GM21717 (cell line): ENCODE data around the gene TRIM61.
"Not testable (repeated sequence)": the region's sequence is repeated elsewhere in the genome, so short reads cannot be mapped to it uniquely, and the experiment has no call there.

Experiments
- ATAC-seq: cut with Tn5 transposase; IDR thresholded peaks from one replicate; pipeline ENCODE4 v1.9.1; 2021; ENCODE audit warnings: mild to moderate bottlenecking, moderate library complexity; ENCODE audit not compliant: unreplicated experiment

TRIM61 gene

GRCh38 chr4:164959421-164959820, 18.0 kb downstream of the TRIM61 start:
- not testable (repeated sequence) for ATAC-seq

GRCh38 chr4:164956766-164957643, 20.5 kb downstream of the TRIM61 start:
- peak; percentile 100 for ATAC-seq

- ATAC-seq: no peak
Observed at GRCh38 chr4:164955107-164955805, 22.2 kb downstream of the TRIM61 start.

- ATAC-seq: no peak
Observed at GRCh38 chr4:164952551-164952950, 24.9 kb downstream of the TRIM61 start.

GRCh38 chr4:164949448-164950143, 27.9 kb downstream of the TRIM61 start:
- no peak for ATAC-seq

- no peak for ATAC-seq
Observed at GRCh38 chr4:164948975-164949374, 28.5 kb downstream of the TRIM61 start.

- not testable (repeated sequence) for ATAC-seq
Observed at GRCh38 chr4:164948006-164948405, 29.5 kb downstream of the TRIM61 start.

- no peak for ATAC-seq
Observed at GRCh38 chr4:164946810-164947209, 30.6 kb downstream of the TRIM61 start.

- no peak for ATAC-seq
Observed at GRCh38 chr4:164945146-164945545, 32.3 kb downstream of the TRIM61 start.

- ATAC-seq: no peak
Observed at GRCh38 chr4:164943192-164943591, 34.3 kb downstream of the TRIM61 start.

GRCh38 chr4:164937576-164938270, 39.7 kb downstream of the TRIM61 start:
- peak; percentile 53 for ATAC-seq

GRCh38 chr4:164935865-164936606, 41.4 kb downstream of the TRIM61 start:
- peak; percentile 49 for ATAC-seq

- ATAC-seq: peak; percentile 63
Observed at GRCh38 chr4:164935363-164935762, 42.1 kb downstream of the TRIM61 start.

GRCh38 chr4:164933244-164933643, 44.2 kb downstream of the TRIM61 start:
- ATAC-seq: no peak

- ATAC-seq: no peak
Observed at GRCh38 chr4:164931551-164932324, 45.7 kb downstream of the TRIM61 start.

- no peak for ATAC-seq
Observed at GRCh38 chr4:164930647-164931046, 46.8 kb downstream of the TRIM61 start.

- not testable (repeated sequence) for ATAC-seq
Observed at GRCh38 chr4:164927101-164927500, 50.4 kb downstream of the TRIM61 start.

GRCh38 chr4:164926301-164926700, 51.2 kb downstream of the TRIM61 start:
- no peak for ATAC-seq

- no peak for ATAC-seq
Observed at GRCh38 chr4:164924670-164925238, 52.7 kb downstream of the TRIM61 start.
